Activated CD4-positive, alpha-beta memory T cell treated with anti-CD3 and anti-CD28 coated beads, Interleukin-2, amount 10 ng/mL, durations not matched to agents 7 days and 5 days (primary cell): ENCODE results near the gene USF1. TPM values are rescaled to one million over a fixed set of nuclear protein-coding genes. Genes with fewer than 3 reads are reported as not detected.

Source experiments
- CTCF ChIA-PET: fragments of 350-600 bp; sonication (Branson Sonifier 250); formaldehyde crosslinking; loops from one replicate; lab custom pipeline; 2021; ENCODE audit warnings: antibody characterized with exemption, inconsistent platforms; lab: Charles Lee
- POLR2A ChIA-PET: fragments of 350-600 bp; sonication (Branson Sonifier 250); formaldehyde crosslinking; loops from one replicate; lab custom pipeline; 2021; ENCODE audit warnings: antibody characterized with exemption; lab: Charles Lee
- DNase-seq: peaks from one replicate; pipeline ENCODE4 v3.0.0-alpha.2; 2020
- H3K27ac Mint-ChIP-seq: one replicate; pipeline ENCODE4 v1.8.0; 2021; ENCODE audit warnings: mild to moderate bottlenecking, mixed read lengths
- H3K27me3 Mint-ChIP-seq: one replicate; pipeline ENCODE4 v1.8.0; 2021; ENCODE audit warnings: mixed read lengths
- H3K36me3 Mint-ChIP-seq: one replicate; pipeline ENCODE4 v1.8.0; 2021; ENCODE audit warnings: low read depth, mixed read lengths
- H3K4me1 Mint-ChIP-seq: one replicate; pipeline ENCODE4 v1.8.0; 2021; ENCODE audit warnings: mixed read lengths
- H3K4me3 Mint-ChIP-seq: one replicate; pipeline ENCODE4 v1.8.0; 2021; ENCODE audit warnings: mild to moderate bottlenecking, mixed read lengths
- H3K9me3 Mint-ChIP-seq: one replicate; pipeline ENCODE4 v1.8.0; 2021; ENCODE audit warnings: mixed read lengths
- total RNA-seq, 2 experiments: library from RNA; stranded (reverse); gene quantifications; one replicate each; pipeline ENCODE4 v1.2.3, GENCODE V29; 2021

The USF1 gene
- total RNA-seq, 2 experiments from 2014 or later: 67.4 to 68.0 TPM

GRCh38 chr1:161013488-161014230 is 32.1 kb downstream of the USF1 start:
- peaks cover 2% of the 10 kb centered on the region for H3K36me3 Mint-ChIP-seq
- ChIA-PET POLR2A (interaction anchor here (1.0 to 2.3 kb wide), 11 partner anchors 9 to 176 kb away, joined by 3 to 26 read pairs (median 5); partner anchors contain the start of genes ARHGAP30, KLHDC9, NIT1 and PFDN2), CTCF (interaction anchor here (0.7 to 2.1 kb wide), 9 partner anchors 8 to 84 kb away, joined by 3 to 12 read pairs (median 4); partner anchors contain the start of genes KLHDC9 and USF1)
- H3K9me3 Mint-ChIP-seq: no peaks in the 10 kb centered on the region
- H3K27ac Mint-ChIP-seq: peak overlapping the region; percentile 94
- H3K4me1 Mint-ChIP-seq: peaks cover 35% of the 10 kb centered on the region
- no peaks in the 10 kb centered on the region for H3K27me3 Mint-ChIP-seq
- H3K4me3 Mint-ChIP-seq: peak overlapping the region; percentile 66
- DNase-seq: peak; percentile 75

- Mint-ChIP-seq H3K27me3 (no peaks in the 10 kb centered on the region), H3K9me3 (no peaks in the 10 kb centered on the region), H3K4me3 (peak overlapping the region; percentile 66), H3K27ac (peak overlapping the region; percentile 94), H3K4me1 (peaks cover 35% of the 10 kb centered on the region), H3K36me3 (peaks cover 2% of the 10 kb centered on the region)
- ChIA-PET POLR2A (interaction anchor here (1.0 to 2.3 kb wide), 11 partner anchors 8 to 175 kb away, joined by 3 to 26 read pairs (median 5); partner anchors contain the start of genes ARHGAP30, KLHDC9, NIT1 and PFDN2), CTCF (interaction anchor here (0.7 to 2.1 kb wide), 10 partner anchors 9 to 85 kb away, joined by 3 to 12 read pairs (median 4); partner anchors contain the start of genes KLHDC9 and USF1)
- DNase-seq: no peak
These were observed 32.7 kb downstream of the USF1 start for GRCh38 chr1:161013131-161013487.

- Mint-ChIP-seq H3K27ac (peak overlapping the region; percentile 94), H3K4me3 (no peak overlapping the region), H3K27me3 (no peaks in the 10 kb centered on the region), H3K4me1 (peaks cover 35% of the 10 kb centered on the region), H3K9me3 (no peaks in the 10 kb centered on the region), H3K36me3 (peaks cover 2% of the 10 kb centered on the region)
- no peak for DNase-seq
- ChIA-PET CTCF (interaction anchor here (0.6 to 2.1 kb wide), 8 partner anchors 9 to 156 kb away, joined by 3 to 12 read pairs (median 4); partner anchors contain the start of genes F11R and KLHDC9), POLR2A (interaction anchor here (0.6 to 2.2 kb wide), 5 partner anchors 26 to 175 kb away, joined by 3 to 12 read pairs (median 3); partner anchors contain the start of genes TSTD1 and UFC1)
These were observed 33.4 kb downstream of the USF1 start for GRCh38 chr1:161012420-161012819.

- peaks cover 35% of the 10 kb centered on the region for H3K4me1 Mint-ChIP-seq
- peaks cover 2% of the 10 kb centered on the region for H3K36me3 Mint-ChIP-seq
- DNase-seq: no peak
- no peak overlapping the region for H3K4me3 Mint-ChIP-seq
- ChIA-PET CTCF (interaction anchor here (0.7 kb wide), 1 partner anchor 12 kb away, joined by 3 read pairs; no protein-coding TSS in a partner anchor), POLR2A (no interaction called here)
- H3K27ac Mint-ChIP-seq: no peak overlapping the region
- no peaks in the 10 kb centered on the region for H3K9me3 Mint-ChIP-seq
- H3K27me3 Mint-ChIP-seq: no peaks in the 10 kb centered on the region
These were observed 36.1 kb downstream of the USF1 start for GRCh38 chr1:161009602-161010211.

- POLR2A ChIA-PET: no interaction called here
- no peak for DNase-seq
- CTCF ChIA-PET: interaction anchor here (1.3 kb wide), 1 partner anchor 11 kb away, joined by 4 read pairs; no protein-coding TSS in a partner anchor
- H3K27ac Mint-ChIP-seq: no peak overlapping the region
- H3K36me3 Mint-ChIP-seq: peaks cover 2% of the 10 kb centered on the region
- no peaks in the 10 kb centered on the region for H3K27me3 Mint-ChIP-seq
- peaks cover 30% of the 10 kb centered on the region for H3K4me1 Mint-ChIP-seq
- no peak overlapping the region for H3K4me3 Mint-ChIP-seq
- H3K9me3 Mint-ChIP-seq: no peaks in the 10 kb centered on the region
These were observed 36.8 kb downstream of the USF1 start for GRCh38 chr1:161008869-161009510.

GRCh38 chr1:161007369-161007768 is 38.4 kb downstream of the USF1 start:
- no peaks in the 10 kb centered on the region for H3K27me3 Mint-ChIP-seq

GRCh38 chr1:161006563-161006962 is 39.2 kb downstream of the USF1 start:
- ChIA-PET POLR2A (interaction anchor here (1.7 to 1.8 kb wide), 2 partner anchors 9 to 39 kb away, joined by 3 to 5 read pairs; partner anchors contain the start of gene USF1), CTCF (interaction anchor here (1.4 to 2.7 kb wide), 3 partner anchors 9 to 16 kb away, joined by 3 to 12 read pairs (median 7); partner anchors contain the start of gene F11R)
- Mint-ChIP-seq H3K4me3 (no peak overlapping the region), H3K4me1 (peaks cover 12% of the 10 kb centered on the region), H3K27me3 (no peaks in the 10 kb centered on the region), H3K27ac (no peak overlapping the region), H3K9me3 (no peaks in the 10 kb centered on the region), H3K36me3 (no peaks in the 10 kb centered on the region)
- DNase-seq: no peak

More at GRCh38 chr1:161007369-161007768, 38.4 kb downstream of the USF1 start:
- H3K4me1 Mint-ChIP-seq: peaks cover 17% of the 10 kb centered on the region
- CTCF ChIA-PET: interaction anchor here (0.7 to 2.1 kb wide), 6 partner anchors 10 to 324 kb away, joined by 3 to 8 read pairs (median 3); partner anchors contain the start of gene F11R
- DNase-seq: no peak
- POLR2A ChIA-PET: interaction anchor here (1.7 to 1.8 kb wide), 2 partner anchors 9 to 39 kb away, joined by 3 to 5 read pairs; partner anchors contain the start of gene USF1
- no peak overlapping the region for H3K4me3 Mint-ChIP-seq
- H3K27ac Mint-ChIP-seq: no peak overlapping the region
- no peaks in the 10 kb centered on the region for H3K9me3 Mint-ChIP-seq
- H3K36me3 Mint-ChIP-seq: peaks cover 2% of the 10 kb centered on the region

GRCh38 chr1:161001525-161001924 is 44.3 kb downstream of the USF1 start:
- Mint-ChIP-seq H3K27me3 (no peaks in the 10 kb centered on the region), H3K27ac (no peak overlapping the region), H3K4me3 (no peak overlapping the region), H3K36me3 (peaks cover 15% of the 10 kb centered on the region), H3K9me3 (no peaks in the 10 kb centered on the region), H3K4me1 (peaks cover 7% of the 10 kb centered on the region)
- CTCF ChIA-PET: interaction anchor here (2.4 kb wide), 1 partner anchor 12 kb away, joined by 12 read pairs; no protein-coding TSS in a partner anchor
- DNase-seq: no peak
- POLR2A ChIA-PET: interaction anchor here (1.7 kb wide), 1 partner anchor 20 kb away, joined by 4 read pairs; the partner anchor contains the start of gene F11R

- no peaks in the 10 kb centered on the region for H3K27me3 Mint-ChIP-seq
- POLR2A ChIA-PET: interaction anchor here (1.7 kb wide), 1 partner anchor 20 kb away, joined by 4 read pairs; the partner anchor contains the start of gene F11R
- CTCF ChIA-PET: interaction anchor here (2.4 kb wide), 1 partner anchor 11 kb away, joined by 12 read pairs; no protein-coding TSS in a partner anchor
These were observed 44.9 kb downstream of the USF1 start for GRCh38 chr1:161000736-161001480.

GRCh38 chr1:160999376-160999775 is 46.4 kb downstream of the USF1 start:
- no peak overlapping the region for H3K4me3 Mint-ChIP-seq
- no peak for DNase-seq
- no peaks in the 10 kb centered on the region for H3K9me3 Mint-ChIP-seq
- ChIA-PET CTCF (interaction anchor here (0.8 to 2.4 kb wide), 2 partner anchors 9 to 97 kb away, joined by 3 to 12 read pairs; no protein-coding TSS in a partner anchor), POLR2A (no interaction called here)
- H3K36me3 Mint-ChIP-seq: peaks cover 15% of the 10 kb centered on the region
- H3K27me3 Mint-ChIP-seq: no peaks in the 10 kb centered on the region
- H3K4me1 Mint-ChIP-seq: peaks cover 9% of the 10 kb centered on the region
- H3K27ac Mint-ChIP-seq: no peak overlapping the region

More at GRCh38 chr1:161000736-161001480, 44.9 kb downstream of the USF1 start:
- no peak overlapping the region for H3K27ac Mint-ChIP-seq
- H3K4me1 Mint-ChIP-seq: peaks cover 7% of the 10 kb centered on the region
- H3K36me3 Mint-ChIP-seq: peaks cover 15% of the 10 kb centered on the region
- no peak for DNase-seq
- H3K4me3 Mint-ChIP-seq: no peak overlapping the region
- no peaks in the 10 kb centered on the region for H3K9me3 Mint-ChIP-seq

- Mint-ChIP-seq H3K4me3 (no peak overlapping the region), H3K9me3 (no peaks in the 10 kb centered on the region), H3K27me3 (no peaks in the 10 kb centered on the region), H3K36me3 (peaks cover 15% of the 10 kb centered on the region), H3K4me1 (peaks cover 9% of the 10 kb centered on the region), H3K27ac (no peak overlapping the region)
- peak; percentile 59 for DNase-seq
- CTCF ChIA-PET: interaction anchor here (0.6 to 3.9 kb wide), 29 partner anchors 9 to 228 kb away, joined by 3 to 30 read pairs (median 4); partner anchors contain the start of genes F11R, ITLN2, KLHDC9 and TOMM40L
- POLR2A ChIA-PET: interaction anchor here (1.0 to 2.4 kb wide), 5 partner anchors 8 to 101 kb away, joined by 3 to 13 read pairs (median 6); partner anchors contain the start of genes ARHGAP30, KLHDC9 and USF1
These were observed 48.3 kb downstream of the USF1 start for GRCh38 chr1:160997323-160998038.
